GM12872 (cell line): ENCODE results near the gene ATP6V0B.

Experiments
- CTCF ChIP-seq: IDR thresholded peaks from 3 replicates; pipeline ENCODE4 v1.5.1; 2011; ENCODE audit warnings: low read depth, mild to moderate bottlenecking, low read length, moderate library complexity; ENCODE audit not compliant: insufficient read depth

ATP6V0B gene

GRCh38 chr1:43954036-43954435 lies 20.7 kb upstream of the ATP6V0B start:
- no peak for TF ChIP-seq CTCF

DNA sequence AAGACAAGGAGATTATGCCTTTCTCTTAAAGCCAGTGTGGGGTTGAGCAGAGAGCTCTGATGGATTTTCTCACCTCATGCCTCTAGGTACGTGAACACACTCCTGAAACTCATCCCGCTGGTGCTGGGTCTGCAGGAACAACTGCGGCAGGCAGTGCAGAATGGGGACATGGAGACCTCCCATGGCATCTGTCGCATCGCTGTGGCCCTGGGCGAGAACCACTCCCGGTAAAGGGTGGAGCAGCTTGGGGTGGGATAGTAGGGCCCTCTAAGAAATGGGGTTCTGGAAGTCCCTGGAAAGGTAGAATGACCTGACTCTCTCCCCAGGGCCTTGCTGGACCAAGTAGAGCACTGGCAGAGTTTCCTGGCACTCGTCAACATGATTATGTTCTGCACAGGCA lies 18.5 kb upstream of the ATP6V0B start:
- no peak for TF ChIP-seq CTCF

DNA sequence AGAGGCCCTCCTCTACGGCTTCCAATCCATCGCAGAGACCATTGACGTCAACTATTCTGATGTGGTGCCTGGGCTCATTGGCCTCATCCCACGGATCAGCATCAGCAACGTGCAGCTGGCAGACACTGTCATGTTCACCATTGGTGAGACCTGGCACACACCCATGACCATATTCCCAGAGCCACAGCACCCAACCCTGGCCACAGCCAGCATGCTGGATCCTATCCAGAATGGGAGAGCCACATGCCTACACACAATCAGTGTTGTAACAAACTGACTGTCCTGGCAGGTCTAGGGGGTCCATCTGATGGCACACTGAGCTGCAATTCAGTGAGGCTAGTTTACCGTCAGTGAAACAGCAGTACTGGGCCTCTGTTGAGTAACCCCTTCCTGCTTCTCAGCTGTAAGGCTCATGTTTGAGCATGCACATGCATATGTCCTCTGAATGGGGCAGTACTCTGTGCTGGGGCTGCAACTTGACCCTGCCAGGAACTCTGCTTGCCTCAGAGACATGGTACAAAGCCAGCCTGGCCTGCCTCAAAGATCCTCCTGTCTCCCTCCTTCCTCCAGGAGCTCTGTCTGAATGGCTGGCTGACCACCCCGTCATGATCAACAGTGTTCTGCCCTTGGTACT lies 17.2 kb upstream of the ATP6V0B start:
- TF ChIP-seq CTCF: no peak

DNA sequence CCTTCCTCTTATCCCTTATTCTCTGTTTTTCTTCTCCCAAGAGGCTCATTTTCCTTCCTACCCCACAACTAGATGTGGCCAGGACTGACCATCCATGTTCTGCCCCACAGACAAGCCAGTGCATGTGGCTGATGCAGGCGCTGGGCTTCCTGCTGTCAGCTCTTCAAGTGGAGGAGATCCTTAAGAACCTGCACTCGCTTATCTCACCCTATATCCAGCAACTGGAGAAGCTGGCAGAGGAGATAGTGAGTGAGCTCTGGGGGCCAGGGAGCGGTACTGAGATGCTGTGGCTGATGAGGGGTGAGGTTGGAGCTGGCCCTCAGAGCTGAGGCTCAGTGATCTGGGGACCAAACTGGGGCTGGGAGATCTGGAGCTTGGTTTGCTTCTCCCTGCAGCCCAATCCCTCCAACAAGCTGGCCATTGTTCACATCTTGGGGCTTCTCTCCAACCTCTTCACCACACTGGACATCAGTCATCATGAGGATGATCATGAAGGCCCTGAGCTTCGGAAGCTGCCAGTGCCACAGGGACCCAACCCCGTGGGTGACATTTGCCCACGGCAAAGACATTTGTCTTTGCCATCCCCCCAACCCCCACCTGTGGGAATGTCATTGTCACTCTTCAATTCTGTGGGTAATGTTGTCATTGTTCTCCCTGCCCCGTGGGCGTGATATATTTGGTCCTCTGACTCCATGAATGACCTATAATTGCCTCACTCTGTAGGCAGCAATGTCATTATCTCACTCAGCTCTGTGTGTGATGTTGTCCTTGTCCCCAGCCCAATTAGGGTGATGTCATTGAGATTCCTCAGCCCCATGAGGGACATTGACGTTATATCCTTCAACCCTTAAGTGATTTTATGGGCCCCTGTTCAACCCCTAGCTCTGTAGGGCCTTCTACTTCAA lies 16.2 kb upstream of the ATP6V0B start:
- no peak for TF ChIP-seq CTCF

GRCh38 chr1:43960798-43961197 lies 14.0 kb upstream of the ATP6V0B start:
- TF ChIP-seq CTCF: no peak

- no peak for TF ChIP-seq CTCF
These were observed 13.1 kb upstream of the ATP6V0B start for GRCh38 chr1:43961692-43962091.

GRCh38 chr1:43962324-43962723 lies 12.4 kb upstream of the ATP6V0B start:
- TF ChIP-seq CTCF: no peak
